Inferior parietal cortex (tissue), 1 donor: ENCODE results near the gene PSMD6.

Experiments
- DNase-seq: peaks from one replicate; pipeline ENCODE4 v3.0.0-alpha.2; 2016; ENCODE audit errors: extremely low spot score

Gene PSMD6

GRCh38 chr3:64046592-64046991, 23.3 kb upstream of the PSMD6 start:
- peak; percentile 39 for DNase-seq

- no peak for DNase-seq
These were observed 19.7 kb upstream of the PSMD6 start for GRCh38 chr3:64042952-64043351.

- DNase-seq, result no peak
These were observed 16.9 kb upstream of the PSMD6 start for GRCh38 chr3:64039981-64040733.

- DNase-seq, result no peak
These were observed 16.0 kb upstream of the PSMD6 start for GRCh38 chr3:64039332-64039731.

GRCh38 chr3:64038253-64038767, 15.0 kb upstream of the PSMD6 start:
- no peak for DNase-seq

- no peak for DNase-seq
These were observed 13.8 kb upstream of the PSMD6 start for GRCh38 chr3:64037084-64037483.

- no peak for DNase-seq
These were observed 9.8 kb upstream of the PSMD6 start for GRCh38 chr3:64033069-64033468.

- no peak for DNase-seq
These were observed 8.5 kb upstream of the PSMD6 start for GRCh38 chr3:64031540-64032508.

- peak; percentile 81 for DNase-seq
These were observed 7.4 kb upstream of the PSMD6 start for GRCh38 chr3:64030741-64031140.

- no peak for DNase-seq
These were observed 6.0 kb upstream of the PSMD6 start for GRCh38 chr3:64029287-64029686.

- DNase-seq, result no peak
These were observed 5.5 kb upstream of the PSMD6 start for GRCh38 chr3:64028754-64029153.

GRCh38 chr3:64027658-64028057, 4.4 kb upstream of the PSMD6 start:
- no peak for DNase-seq

GRCh38 chr3:64026346-64026745, 3.1 kb upstream of the PSMD6 start:
- no peak for DNase-seq

- no peak for DNase-seq
These were observed 548 bp upstream of the PSMD6 start for GRCh38 chr3:64023861-64024223.

GRCh38 chr3:64022451-64023186, 675 bp downstream of the PSMD6 start:
- no peak for DNase-seq

GRCh38 chr3:64021922-64022321, 1.4 kb downstream of the PSMD6 start:
- no peak for DNase-seq

- DNase-seq, result no peak
These were observed 3.4 kb downstream of the PSMD6 start for GRCh38 chr3:64019879-64020278.

- no peak for DNase-seq
These were observed 4.0 kb downstream of the PSMD6 start for GRCh38 chr3:64019271-64019670.

GRCh38 chr3:64016941-64017620, 6.2 kb downstream of the PSMD6 start:
- no peak for DNase-seq

- DNase-seq, result no peak
These were observed 11.6 kb downstream of the PSMD6 start for GRCh38 chr3:64011685-64012084.

GRCh38 chr3:64010199-64010598, 13.1 kb downstream of the PSMD6 start:
- no peak for DNase-seq
